ENCODE results near the gene GOLGA8K.
"Not testable (repeated sequence)": the region's sequence is repeated elsewhere in the genome, so short reads cannot be mapped to it uniquely, and the experiment has no call there.

The GOLGA8K gene, protein sequence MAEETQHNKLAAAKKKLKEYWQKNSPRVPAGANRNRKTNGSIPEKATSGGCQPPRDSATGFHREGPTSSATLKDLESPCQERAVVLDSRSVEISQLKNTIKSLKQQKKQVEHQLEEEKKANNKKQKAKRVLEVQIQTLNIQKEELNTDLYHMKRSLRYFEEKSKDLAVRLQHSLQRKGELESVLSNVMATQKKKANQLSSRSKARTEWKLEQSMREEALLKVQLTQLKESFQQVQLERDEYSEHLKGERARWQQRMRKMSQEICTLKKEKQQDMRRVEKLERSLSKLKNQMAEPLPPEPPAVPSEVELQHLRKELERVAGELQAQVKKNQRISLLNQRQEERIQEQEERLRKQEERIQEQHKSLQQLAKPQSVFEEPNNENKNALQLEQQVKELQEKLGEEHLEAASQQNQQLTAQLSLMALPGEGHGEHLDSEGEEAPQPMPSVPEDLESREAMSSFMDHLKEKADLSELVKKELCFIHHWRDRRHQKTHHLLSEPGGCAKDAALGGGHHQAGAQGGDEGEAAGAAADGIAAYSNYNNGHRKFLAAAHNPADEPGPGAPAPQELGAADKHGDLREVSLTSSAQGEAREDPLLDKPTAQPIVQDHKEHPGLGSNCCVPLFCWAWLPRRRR

DNA sequence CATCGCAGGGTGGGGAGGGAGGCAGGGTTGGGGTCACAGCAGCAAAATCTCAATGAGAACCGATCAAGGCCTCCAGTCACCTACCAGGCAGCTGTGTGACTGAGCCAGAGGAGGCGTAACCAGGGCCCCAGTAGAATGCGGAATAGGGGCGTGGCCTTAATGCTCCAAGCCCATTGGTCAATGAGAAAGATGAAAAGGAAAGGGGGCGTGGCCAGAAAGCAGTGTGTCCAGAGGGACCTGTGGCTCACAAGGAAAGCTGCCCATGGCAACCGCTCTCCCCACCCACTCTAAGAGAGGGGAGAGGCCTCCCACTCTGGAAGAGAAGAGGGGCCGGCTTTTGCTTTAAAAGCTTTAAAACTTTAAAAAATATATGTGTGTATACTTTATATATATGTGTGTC, at the start of gene GOLGA8K:
Gene GOLGA8K, minus strand, starts transcription at position 101 of the 400 bp plus-strand sequence. Its CDS starts 98 bp downstream, at position 3.
- DNase-seq (ENCODE audit: low read depth): not testable (repeated sequence)

- not testable (repeated sequence) for DNase-seq (ENCODE audit: low read depth)
These were observed 37.4 kb upstream of the GOLGA8K start for GRCh38 chr15:32440445-32440977.

GRCh38 chr15:32434102-32434963, 31.2 kb upstream of the GOLGA8K start:
- not testable (repeated sequence) for DNase-seq (ENCODE audit: low read depth)

- DNase-seq (ENCODE audit: low read depth): not testable (repeated sequence)
These were observed 24.5 kb upstream of the GOLGA8K start for GRCh38 chr15:32427635-32428034.

DNA sequence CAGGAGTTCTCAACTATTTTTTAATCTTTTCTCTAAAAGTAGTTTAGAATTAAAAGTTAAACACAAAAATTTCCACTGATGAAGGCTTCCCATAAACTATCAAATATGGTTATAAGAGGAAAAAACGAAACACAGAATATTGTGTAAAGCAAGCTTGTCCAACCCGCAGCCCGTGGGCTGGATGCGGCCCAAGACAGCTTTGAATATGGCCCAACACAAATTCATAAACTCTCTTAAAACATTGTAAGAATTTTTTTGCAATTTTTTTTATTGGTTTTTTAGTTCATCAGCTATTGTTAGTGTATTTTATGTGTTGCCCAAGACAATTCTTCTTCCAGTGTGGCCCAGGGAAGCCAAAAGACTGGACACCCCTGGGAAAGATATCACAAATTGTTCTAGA, 23.4 kb upstream of the GOLGA8K start:
- not testable (repeated sequence) for DNase-seq (ENCODE audit: low read depth)

GRCh38 chr15:32407903-32408302, 4.8 kb upstream of the GOLGA8K start:
- not testable (repeated sequence) for DNase-seq (ENCODE audit: low read depth)

DNA sequence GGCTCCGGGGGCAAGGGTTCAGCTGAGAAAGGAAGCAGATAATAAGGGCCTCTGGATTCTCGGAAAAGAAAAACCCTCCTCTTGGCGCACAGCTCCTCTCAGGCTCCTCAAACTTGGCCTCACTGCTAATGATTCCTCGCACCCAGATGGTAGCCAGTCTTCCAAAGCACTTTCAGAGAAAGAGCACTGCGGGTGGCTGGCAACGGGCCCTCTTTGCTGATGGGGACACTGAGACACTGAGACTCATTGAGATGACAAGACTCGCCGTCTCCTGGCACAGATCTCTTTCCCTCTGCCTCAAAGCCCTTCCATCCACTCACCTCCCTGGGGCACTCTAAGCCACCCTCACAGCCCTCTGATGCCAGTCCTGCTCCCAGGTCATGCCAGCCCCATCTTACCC, 6.6 kb downstream of the GOLGA8K start:
- not testable (repeated sequence) for DNase-seq (ENCODE audit: low read depth)

DNA sequence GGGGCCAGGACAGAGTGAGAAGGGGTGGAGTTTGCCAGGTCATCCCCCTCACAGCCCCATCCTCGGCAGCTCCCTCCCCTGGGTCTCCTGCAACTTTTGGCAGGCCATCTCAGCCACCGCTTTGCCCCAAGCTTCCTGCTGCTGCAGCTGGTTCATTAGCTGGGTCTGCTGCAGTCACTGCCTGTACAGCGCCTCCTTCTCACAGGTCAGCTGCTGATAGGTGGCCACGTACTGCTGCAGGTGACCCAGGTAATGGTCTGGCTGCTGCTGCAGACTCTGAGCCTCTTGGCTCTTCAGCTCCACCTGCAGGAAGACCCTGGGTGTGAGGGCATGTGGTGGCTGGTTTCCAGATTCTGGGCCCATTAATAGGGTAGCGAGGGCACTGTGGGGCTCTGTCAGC, 8.3 kb downstream of the GOLGA8K start:
- DNase-seq (ENCODE audit: low read depth): not testable (repeated sequence)

- DNase-seq (ENCODE audit: low read depth): not testable (repeated sequence)
These were observed 14.9 kb downstream of the GOLGA8K start for GRCh38 chr15:32388050-32388648.

- not testable (repeated sequence) for DNase-seq (ENCODE audit: low read depth)
These were observed 17.1 kb downstream of the GOLGA8K start for GRCh38 chr15:32385823-32386495.

- not testable (repeated sequence) for DNase-seq (ENCODE audit: low read depth)
These were observed 28.9 kb downstream of the GOLGA8K start for GRCh38 chr15:32374185-32374584.

- DNase-seq (ENCODE audit: low read depth): not testable (repeated sequence)
These were observed 29.4 kb downstream of the GOLGA8K start for GRCh38 chr15:32373707-32374106.

DNA sequence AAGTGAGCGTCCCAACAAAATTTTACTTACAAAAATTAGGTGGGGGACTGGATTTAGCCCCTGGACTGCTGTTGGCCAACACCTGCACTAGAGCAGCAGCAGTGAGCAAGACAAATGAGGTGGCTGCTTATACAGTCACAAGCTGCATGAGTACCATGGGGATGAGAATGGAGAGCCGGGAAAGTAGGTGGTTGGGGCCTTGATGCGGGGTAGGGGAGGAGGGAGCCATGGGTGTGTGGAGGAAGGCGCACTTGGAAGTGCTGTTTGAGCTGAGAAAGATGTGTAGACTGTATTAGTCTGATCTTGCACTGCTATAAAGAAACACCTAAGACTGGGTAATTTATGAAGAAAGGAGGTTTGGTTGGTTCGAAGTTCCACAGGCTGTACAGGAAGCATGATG, 31.0 kb downstream of the GOLGA8K start:
- not testable (repeated sequence) for DNase-seq (ENCODE audit: low read depth)

GRCh38 chr15:32370526-32370925, 32.6 kb downstream of the GOLGA8K start:
- not testable (repeated sequence) for DNase-seq (ENCODE audit: low read depth)

GRCh38 chr15:32370064-32370463, 33.0 kb downstream of the GOLGA8K start:
- DNase-seq (ENCODE audit: low read depth): not testable (repeated sequence)

GRCh38 chr15:32366492-32366891, 36.6 kb downstream of the GOLGA8K start:
- DNase-seq (ENCODE audit: low read depth): not testable (repeated sequence)

DNA sequence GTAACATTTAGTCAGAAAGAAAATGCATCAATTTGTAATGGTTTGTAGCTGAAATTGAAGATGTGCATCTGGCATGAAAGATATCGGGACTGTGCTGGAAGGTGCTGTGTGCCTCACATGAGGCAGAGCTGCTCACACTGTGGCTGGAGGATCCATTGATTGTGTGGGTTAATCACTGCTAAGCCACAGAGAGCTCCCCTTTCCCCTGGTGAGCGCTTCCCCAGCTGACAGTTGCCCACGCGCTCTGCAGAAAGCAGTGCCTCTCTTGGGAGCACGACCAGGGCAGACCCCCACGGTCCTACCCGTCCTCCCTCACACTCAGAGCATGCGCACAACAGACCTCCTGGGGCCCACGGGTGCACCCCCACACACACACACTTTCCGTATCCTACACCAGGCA, 37.1 kb downstream of the GOLGA8K start:
- DNase-seq (ENCODE audit: low read depth): not testable (repeated sequence)

DNA sequence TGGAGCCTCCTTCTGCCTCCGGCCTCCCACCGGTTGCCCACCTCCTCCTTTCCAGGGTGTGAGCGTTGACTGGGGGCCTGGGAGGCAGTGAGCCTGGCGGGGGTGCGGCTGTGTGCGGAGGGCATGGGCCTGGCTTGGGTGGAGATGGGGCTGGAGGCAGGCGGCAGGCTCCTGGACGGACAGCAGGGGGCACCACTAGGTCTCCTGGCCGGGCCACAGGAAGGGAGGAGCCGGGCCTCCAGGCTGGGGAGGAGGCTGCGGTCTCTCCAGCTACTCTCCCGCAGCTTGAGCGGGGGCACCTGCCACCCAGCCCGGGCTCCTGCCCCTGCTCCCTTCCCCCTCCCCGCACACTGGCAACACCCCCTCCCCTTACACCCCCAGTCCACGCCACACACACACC, 38.1 kb downstream of the GOLGA8K start:
- not testable (repeated sequence) for DNase-seq (ENCODE audit: low read depth)

DNA sequence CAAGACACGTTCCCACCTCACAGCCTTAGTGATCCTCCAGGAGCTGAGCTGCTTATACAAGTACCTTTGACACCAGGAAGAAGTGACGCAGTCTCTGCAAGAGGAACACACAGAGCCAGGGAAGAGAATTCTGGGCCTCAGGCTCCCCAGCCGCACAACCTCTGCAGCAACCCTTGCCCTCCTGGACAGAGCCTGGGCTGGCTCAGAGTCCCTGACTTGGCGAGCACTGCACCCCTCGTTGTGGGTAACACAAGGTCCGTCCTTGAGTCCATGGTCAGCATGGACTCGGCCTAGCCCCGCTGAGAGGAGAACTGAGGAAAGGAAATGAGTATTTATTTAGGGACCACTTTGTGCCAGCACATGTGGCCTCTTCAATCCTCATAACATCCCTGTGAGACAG, 39.6 kb downstream of the GOLGA8K start:
- not testable (repeated sequence) for DNase-seq (ENCODE audit: low read depth)

DNA sequence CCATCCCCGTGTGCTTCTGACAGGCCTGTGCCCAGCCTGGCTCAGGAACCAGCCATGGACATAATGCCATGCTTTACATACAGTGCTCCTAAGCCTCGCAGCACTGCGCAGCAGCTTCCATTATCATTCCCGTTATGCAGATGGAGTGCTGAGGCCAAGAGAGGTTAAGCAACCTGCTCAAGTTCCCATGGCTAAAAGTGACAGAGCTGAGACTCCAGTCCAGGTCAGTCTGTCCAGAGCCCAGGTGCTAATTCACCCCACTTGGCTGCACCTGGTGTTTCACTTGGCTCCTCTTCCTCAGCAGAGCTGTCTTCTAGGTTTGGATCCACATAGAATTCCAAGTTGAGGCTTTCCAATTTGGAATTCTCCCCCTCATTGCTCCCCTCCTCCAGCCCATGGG, 41.4 kb downstream of the GOLGA8K start:
- not testable (repeated sequence) for DNase-seq (ENCODE audit: low read depth)

GRCh38 chr15:32358462-32358861, 44.6 kb downstream of the GOLGA8K start:
- not testable (repeated sequence) for DNase-seq (ENCODE audit: low read depth)
